Measurements from ENCODE around the gene FSCN2.

DNA sequence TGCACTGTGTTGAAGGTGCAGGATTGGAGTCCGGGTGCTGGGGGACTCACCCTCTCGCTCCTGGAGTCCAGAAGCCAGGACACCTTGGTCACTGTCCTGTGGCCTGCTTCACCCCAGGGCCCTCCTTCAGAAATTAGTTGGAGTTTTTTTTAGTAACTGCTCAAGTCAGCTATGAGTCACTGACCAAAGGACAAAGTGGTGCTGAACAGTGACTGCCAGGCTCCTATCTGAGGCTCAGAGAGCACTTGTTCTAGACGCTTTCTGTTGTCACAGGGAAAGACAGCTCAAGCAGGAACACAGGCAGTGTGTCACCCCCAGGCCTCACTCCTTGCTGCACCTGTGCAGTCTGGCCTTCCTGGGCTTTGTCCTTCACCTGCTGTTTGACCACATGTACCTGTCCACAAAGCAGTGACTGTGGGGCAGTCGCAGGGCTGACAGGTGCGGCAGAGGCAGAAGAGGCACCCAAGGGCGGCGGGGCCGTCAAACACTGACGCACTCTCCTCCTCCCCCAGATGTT is 28.1 kb downstream of the FSCN2 start:
- no peak for TF ChIP-seq ZNF70 (CRISPR knock-in tag; IDR thresholded peaks at IDR 0.05)
- TF ChIP-seq ZC3H10 (CRISPR knock-in tag; IDR thresholded peaks at IDR 0.05) = no peak
- no peak for TF ChIP-seq TSHZ2 (CRISPR knock-in tag; IDR thresholded peaks at IDR 0.05)
- TF ChIP-seq ARNTL (CRISPR knock-in tag; IDR thresholded peaks at IDR 0.05; ENCODE audit: borderline replicate concordance, low read depth) = no peak
